Measurements from ENCODE around the gene FAM174B.

DNA sequence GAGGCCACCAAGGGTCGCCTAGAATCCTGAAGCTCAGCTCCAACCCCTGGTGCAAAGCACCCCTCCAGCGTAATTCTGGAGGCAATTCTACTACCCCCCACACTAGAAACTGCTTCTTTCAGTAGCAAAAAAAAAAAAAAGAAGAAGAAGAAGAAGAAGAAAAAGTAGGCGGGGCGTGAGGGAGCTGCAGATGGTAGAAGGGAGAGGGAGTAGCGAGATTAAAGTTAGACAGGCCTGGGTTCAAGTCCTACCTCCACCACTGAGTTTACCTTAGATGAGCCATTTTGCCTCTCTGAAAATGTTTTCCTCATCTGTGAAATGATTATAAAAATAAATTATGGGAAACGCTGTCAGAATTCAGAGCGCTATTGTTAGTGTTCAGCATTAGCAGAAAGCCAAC is 913 bp downstream of the FAM174B start:
- TF ChIP-seq, protein P1, sequence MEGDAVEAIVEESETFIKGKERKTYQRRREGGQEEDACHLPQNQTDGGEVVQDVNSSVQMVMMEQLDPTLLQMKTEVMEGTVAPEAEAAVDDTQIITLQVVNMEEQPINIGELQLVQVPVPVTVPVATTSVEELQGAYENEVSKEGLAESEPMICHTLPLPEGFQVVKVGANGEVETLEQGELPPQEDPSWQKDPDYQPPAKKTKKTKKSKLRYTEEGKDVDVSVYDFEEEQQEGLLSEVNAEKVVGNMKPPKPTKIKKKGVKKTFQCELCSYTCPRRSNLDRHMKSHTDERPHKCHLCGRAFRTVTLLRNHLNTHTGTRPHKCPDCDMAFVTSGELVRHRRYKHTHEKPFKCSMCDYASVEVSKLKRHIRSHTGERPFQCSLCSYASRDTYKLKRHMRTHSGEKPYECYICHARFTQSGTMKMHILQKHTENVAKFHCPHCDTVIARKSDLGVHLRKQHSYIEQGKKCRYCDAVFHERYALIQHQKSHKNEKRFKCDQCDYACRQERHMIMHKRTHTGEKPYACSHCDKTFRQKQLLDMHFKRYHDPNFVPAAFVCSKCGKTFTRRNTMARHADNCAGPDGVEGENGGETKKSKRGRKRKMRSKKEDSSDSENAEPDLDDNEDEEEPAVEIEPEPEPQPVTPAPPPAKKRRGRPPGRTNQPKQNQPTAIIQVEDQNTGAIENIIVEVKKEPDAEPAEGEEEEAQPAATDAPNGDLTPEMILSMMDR (conservative IDR thresholded peaks at IDR 0.05 in 1 of 2, IDR thresholded peaks at IDR 0.05 in 1 of 2; ENCODE audit: extremely low read depth in 1 of 2, insufficient read depth in 1 of 2, low read depth in 1 of 2, low read length in 2 of 2): no peak
- TF ChIP-seq EZH2 (IDR thresholded peaks at IDR 0.05; ENCODE audit: borderline replicate concordance, low read length): no peak
